OCI-LY3 (cell line): ENCODE measurements around the gene CDKN2A.

Experiments
- CTCF ChIP-seq: fragments of 200-600, 300-600 bp; sonication (generic); IDR thresholded peaks from 2 replicates; pipeline ENCODE4 v1.5.1; 2014; ENCODE audit warnings: antibody characterized with exemption, low read length, low read depth
- EZH2phosphoT487 ChIP-seq: fragments of 200-600 bp; shearing (Covaris generic); IDR thresholded peaks from 2 replicates; pipeline ENCODE4 v1.6.1; 2018; ENCODE audit warnings: antibody characterized with exemption, mixed run types, low read depth

GRCh38 chr9:21996858-21997257, 2.7 kb upstream of the CDKN2A start:
- no peak for TF ChIP-seq CTCF
- TF ChIP-seq EZH2phosphoT487 = no peak
